NOMO-1 treated with dmso at 0.1 percent for 144 hours (cell line): ENCODE results near the gene FAM219A.

ENCODE experiments used
- DNase-seq: peaks from one replicate; lab custom pipeline; 2025; ENCODE audit not compliant: unreplicated experiment; lab: John Stamatoyannopoulos, UW

FAM219A gene

DNA sequence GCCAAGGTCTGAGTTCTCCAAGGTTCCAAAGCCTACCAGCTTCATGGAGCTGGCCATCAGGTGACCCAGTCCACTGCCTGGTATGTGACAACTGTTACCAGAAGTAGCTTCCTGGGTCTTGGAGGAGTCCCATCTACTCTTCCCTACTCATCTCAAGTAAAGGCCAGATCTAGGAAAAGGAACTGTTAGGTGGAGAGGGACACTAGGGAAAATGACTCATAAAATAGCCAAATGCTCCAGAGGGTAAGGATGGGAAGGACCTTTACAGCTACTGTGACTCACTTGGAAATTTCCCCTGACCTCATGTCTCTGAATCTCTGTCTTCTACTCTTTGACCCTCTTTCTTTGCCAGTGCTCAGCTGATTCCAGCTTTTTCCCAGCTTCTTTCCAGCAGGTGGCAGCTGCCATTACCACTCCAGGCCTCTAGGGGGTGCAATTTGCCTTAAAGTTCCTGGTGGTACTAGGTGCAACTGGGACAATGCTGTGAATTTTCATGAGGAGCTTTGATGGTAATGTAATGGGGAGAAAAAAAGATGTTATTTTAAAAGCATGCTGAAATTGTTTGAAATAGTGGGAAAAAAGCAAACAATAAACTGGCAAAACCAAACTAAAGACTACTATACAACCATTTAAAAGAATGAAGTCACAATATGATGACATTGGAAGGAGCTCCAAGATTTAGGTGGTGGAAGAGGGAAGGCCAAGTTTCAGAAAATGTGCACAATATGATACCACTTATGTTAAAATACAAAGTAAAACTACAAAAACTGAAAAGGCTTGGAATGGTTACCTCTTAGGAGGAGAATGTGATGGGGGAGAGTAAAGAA lies 54.6 kb downstream of the FAM219A start:
- no peak for DNase-seq

DNA sequence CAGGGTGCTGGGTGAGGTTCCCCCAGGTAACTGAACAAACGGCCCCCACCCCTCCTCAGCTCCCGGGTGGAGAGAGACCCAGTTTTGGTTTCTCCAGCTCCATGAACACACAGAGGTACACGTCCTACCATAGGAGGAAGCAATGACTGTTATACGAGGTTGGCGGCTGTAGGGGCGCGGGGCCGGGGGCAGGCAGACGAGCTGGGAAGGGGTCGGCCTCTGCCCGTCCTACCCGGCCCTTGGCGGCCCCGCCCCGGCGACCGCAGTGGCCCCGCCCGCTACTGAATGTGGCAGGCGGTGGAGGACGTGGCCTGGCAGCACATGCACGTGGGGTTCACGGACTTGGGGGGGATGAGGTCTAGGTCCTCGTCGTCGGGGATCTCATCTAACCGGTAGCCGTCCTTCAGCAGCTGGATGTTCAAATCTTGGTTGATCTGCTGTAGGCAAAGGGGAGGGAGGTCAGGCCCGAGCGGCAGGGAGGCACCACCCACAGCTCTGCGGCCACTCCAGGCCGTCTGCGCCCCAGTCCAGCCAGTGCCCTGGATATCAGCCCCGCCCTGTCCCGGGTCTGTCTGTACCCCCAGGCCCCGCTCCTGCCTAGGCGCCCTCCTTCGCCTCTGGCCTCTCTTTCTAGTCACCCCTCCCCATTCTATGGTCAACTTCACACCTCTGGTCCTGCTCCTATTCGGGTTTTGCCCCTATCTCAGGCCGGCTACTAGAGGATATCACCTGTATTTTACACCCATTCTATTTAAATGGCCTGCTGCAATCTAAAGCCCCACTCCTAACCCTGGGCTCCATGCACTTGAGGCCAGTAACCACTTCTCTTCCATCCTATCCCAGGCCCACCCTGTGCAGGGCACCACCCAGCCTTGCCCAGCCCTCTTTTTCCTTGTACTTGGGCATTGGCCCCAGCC lies 57.4 kb downstream of the FAM219A start:
- no peak for DNase-seq

GRCh38 chr9:34400275-34400674 lies 58.1 kb downstream of the FAM219A start:
- DNase-seq: no peak

DNA sequence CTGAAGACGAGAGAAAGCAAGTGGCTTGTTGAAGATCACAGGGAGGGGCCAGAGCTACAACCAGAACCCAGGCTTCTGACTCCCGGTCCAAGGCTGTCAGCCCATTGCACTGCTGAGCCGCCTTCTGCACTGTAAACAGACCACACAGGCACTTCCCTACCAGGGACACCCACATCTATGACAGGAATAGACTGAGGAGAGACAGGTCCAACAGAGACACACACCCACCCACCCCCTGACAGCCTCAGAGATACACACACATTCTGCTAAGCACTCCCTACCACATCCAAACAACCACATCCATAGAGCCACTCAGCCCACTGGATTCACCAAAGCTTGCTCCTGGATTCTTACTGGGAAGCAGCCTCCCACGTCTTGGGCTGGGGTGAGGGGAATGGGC lies 58.6 kb downstream of the FAM219A start:
- DNase-seq: no peak

DNA sequence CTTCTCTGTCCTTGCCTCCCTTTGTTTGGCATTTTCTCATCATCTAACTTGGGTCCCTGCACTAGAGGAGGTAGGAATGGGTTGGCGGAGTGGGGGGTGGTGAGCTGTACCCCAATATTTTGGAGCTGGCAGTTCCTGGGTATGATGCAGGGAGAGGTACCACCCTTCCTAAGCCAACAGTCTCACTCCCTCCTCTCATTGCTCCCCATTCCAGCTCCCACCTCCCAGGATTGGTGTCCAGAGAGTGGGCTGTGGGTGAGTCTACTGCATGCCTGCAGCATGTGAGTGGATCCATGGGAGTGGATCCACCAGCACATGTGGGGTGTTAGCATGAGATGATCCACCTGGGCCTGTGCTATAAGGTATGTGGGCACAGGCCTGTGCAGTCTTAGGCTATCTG lies 59.5 kb downstream of the FAM219A start:
- no peak for DNase-seq

- no peak for DNase-seq
Measured at GRCh38 chr9:34396276-34397214, 61.8 kb downstream of the FAM219A start.

- no peak for DNase-seq
Measured at GRCh38 chr9:34392511-34392910, 65.9 kb downstream of the FAM219A start.

DNA sequence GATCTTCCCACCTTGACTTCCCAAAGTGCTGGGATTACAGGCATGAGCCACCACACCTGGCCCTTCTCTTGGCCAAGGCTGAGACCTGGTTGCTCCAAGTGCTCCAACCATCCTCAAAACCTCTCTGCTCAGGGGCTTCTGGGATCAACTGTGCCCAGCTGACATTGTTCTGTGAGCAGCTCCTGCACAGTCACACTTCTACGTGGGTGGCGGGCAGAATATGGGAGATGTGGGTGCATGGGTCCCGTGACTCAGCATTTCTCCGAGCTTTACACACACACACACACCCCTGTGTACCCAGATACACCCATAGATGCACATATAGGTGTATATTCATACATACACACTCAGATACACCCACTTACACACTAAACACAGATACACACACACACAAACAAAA lies 71.1 kb downstream of the FAM219A start:
- DNase-seq: no peak

GRCh38 chr9:34386656-34387055 lies 71.7 kb downstream of the FAM219A start:
- DNase-seq: no peak

GRCh38 chr9:34385561-34386230 lies 72.7 kb downstream of the FAM219A start:
- DNase-seq: no peak

DNA sequence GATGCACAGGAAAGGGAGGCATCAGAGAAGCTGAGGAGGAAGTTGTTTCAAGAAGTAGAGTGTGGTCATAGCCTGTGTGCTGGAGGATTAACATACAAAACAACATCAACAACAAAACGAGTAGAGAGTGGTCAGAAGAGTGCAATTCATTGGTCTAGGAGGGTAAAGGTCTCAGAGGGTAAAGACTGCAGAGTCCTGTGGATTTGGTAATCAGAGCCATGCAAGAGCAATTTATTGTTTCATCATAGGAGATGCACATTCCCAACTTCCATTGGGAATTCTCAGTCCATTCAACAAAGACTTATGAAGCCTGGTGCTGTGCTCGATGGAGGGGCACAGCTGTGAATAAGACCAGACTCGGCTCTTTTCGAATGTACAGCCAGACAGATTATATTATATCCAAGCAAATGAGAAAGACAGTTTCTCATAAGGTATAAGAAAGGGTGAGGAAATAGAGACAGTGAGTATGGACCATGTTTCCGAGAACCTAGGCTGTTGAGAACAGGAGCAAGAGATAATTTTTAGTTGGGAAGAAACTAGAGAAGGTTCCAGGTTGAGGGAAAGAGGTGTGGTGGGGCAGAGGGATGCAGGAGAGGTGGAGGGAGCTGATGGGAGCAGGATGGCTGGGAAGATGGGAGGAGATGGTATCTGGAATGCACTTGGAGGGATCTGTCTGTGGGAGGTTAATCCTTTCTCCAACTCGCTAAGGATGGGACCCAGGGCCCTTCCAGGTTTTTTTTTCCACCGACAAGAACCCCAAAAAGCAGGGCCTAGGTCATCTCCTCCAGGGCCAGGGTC lies 73.8 kb downstream of the FAM219A start:
- no peak for DNase-seq

DNA sequence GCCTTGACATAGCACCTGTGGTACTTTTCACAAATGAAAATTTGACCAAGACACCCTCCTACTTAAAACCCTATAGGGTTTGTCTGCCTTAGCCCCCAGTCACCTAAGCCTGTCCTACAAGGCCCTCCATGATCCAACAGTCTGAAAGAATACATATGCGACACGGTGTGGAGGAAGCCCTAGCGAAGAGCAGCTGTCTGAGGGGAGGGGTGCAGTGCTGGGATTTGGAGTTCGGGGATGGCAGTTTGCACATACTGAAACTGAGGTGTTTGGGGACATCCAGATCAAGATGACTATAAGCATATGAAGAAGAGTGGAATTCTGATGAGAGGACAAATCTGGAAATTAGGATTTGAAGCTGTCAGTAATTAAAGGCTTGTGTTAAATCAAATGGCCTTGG lies 74.5 kb downstream of the FAM219A start:
- no peak for DNase-seq

DNA sequence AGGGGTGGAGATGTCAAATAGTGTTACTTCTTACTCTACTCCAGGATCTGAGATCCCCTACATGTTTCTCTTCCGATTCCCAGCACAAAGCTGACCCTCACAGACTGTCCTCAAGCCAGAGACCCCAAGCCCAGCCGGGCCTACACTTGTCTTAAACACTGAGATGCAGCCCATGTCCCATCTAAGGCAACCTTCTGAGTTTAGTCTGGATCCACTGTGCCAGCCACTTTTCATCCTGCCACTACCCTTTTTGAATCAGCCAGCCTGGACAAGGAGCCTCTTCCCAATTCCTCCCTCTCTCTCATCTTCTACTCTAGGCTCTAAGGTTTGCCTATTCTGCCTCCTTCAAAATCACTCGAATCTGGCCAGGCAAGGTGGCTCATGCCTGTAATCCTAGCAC lies 75.5 kb downstream of the FAM219A start:
- DNase-seq: no peak

DNA sequence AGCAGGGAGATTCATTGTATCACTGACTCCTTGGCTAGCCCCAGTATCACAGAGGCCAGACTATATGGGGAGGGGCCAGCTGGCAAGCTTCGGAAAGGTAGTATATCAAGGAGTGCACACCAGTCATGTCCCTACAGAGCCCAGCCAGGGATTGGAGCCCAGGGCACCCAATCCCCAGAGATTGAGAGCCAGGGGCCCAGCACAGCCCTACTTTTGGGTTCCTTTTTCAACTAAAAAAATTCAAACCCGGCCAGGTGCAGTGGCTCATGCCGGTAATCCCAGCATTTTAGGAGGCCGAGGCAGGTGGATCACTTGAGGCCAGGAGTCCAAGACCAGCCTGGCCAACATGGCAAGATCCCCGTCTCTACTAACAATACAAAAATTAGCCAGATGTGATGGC lies 76.3 kb downstream of the FAM219A start:
- DNase-seq: no peak

DNA sequence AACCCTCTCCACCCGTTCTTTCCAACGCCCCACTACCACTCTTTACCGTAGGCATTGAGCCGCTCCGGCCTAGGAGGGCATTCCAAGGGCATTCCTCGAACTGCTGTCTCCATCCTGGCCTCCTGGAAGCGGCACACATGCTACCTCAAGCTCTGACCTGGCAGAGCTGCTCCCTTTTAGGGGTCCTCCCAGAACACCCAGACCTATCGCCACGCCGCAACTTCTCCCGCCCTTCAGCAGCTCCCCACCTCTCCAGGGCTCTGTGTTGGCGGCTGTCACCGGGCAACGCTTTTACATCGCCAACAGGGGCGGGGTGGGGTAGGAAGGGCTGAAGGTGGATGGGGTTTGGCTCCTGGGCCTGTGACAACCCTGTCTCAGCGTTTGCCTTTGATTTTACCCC lies 77.0 kb downstream of the FAM219A start:
- DNase-seq: no peak

DNA sequence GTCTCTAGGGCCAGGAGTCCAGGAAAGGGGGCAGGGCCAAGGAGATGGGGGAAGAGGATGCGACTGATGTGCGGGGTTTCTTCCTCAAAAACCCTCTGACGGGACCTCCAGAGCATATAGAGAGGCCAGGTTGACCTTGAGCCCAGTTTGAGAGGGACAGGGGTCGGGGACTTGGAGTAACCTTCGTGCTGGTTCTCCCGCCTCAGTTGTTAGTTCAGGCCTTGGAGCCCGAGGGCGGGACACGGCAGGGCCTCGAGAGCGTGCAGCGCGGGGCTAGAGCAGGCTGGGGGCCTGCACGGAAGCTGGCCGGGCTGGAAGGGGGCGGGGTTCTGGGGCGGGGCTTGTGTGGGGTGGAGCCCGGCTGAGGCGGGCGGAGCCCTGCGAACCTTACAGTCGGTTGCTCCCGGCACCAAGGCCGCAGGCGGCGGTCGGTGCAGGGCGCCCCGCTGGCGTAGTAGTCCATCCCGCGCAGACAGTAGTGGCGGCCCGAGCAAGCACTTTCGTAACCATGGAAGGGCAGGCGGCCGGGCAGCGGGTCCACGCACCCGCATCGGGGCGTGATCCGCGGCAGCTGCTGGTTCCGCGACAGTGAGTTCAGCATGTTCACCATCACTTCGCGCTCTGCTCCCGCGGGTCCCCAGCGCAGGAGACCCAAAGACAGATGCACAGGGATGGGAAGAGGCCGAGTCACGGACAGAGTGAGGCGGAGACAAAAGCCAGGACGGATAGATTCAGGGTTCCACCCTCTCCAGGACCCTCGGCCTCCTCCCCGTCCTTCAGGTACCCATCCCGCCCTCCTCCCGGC lies 77.7 kb downstream of the FAM219A start:
- DNase-seq: peak; percentile 85

DNA sequence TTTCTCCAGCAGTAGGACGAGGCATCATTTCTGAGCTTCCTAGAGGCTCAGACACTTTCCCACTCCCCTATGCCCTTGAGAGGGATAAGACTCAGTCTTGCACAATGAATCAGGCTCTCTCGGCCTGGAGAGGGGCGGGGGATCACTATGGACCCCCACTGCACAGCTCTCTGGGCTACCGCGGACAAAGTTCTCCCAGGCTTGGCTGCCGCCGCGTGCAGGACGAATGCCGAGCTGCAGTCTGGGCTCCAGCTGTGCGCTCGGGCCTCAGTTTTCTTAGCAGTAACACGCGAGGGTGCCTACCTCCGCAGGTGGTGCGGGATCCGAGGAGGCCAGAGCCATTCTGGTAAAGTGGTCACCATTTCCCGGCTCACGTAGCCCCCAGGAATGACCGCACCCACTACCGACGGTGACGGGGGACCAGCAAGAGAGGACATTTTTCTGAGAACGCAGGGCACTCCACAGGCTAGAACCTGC lies 78.3 kb downstream of the FAM219A start:
- no peak for DNase-seq

DNA sequence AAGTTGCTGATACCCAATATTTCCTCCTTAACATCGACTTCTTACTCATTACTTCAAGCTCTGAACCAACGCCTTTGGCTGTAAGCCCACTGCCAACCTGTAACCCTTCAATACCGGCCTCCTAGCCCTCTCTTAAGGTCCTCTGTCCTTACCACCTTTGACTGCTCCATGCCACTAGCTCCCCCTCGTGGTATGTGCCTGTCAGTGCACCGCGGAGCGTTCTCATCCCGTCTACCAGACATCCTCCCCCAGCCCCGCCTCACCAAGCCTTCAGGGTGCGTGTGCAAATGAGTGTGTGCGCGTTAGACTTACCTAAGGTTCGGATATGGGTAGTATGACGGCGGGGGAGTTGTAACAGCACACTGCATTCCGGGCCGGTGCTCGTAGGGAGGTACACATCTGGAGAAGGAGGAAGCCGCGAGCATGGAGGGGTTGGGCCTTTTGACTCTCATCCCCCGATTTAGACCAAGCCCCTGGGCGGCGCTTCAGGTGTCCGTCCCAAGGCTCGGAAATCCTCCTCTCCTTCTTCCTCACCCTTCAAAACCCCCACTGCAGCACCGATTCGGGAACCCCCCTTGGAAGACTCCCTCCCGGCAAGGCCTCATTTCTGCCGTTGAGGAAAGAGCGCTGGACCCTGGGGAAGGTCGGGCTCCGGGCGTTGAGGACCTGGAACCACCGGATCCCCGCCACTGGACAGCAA lies 78.9 kb downstream of the FAM219A start:
- peak; percentile 93 for DNase-seq
